ENCODE data around the gene NR3C2. TPM values are rescaled to one million over a fixed set of nuclear protein-coding genes. Genes with fewer than 3 reads are reported as not detected.

The NR3C2 gene
- total RNA-seq, 4 donors from 2014 or later = 13.1 to 24.1 (median 14.6) TPM

- TF ChIP-seq CTCF (IDR thresholded peaks at IDR 0.05) (no peak), POLR2A (IDR thresholded peaks at IDR 0.05) (no peak), EP300 (IDR thresholded peaks at IDR 0.05) (no peak)
- WGBS, 2 donors = 56 to 59% methylated on average over 2 of the region's 2 CpGs
- H3K27ac ChIP-seq = no peak overlapping the region
These were observed 93.1 kb downstream of the NR3C2 start for GRCh38 chr4:148349153-148349552.

GRCh38 chr4:148346657-148347056 is 95.6 kb downstream of the NR3C2 start:
- 87 to 96% methylated on average over 2 of the region's 2 CpGs for WGBS, 2 donors
- Histone ChIP-seq H3K27me3 (no peaks in the 10 kb centered on the region), H3K27ac (no peak overlapping the region)

More at GRCh38 chr4:148349153-148349552, 93.1 kb downstream of the NR3C2 start:
- DNase-seq (ENCODE audit: low spot score in 2 of 2) = no peak
- H3K9me3 ChIP-seq = no peaks in the 10 kb centered on the region
- H3K27me3 ChIP-seq = no peaks in the 10 kb centered on the region
- peaks cover 0 to 18% (median 7%) of the 10 kb centered on the region in 4 donors for H3K4me1 ChIP-seq
- no peaks in the 10 kb centered on the region for H3K36me3 ChIP-seq
- no peak overlapping the region for H3K4me3 ChIP-seq

GRCh38 chr4:148345509-148345908 is 96.7 kb downstream of the NR3C2 start:
- TF ChIP-seq CTCF (IDR thresholded peaks at IDR 0.05) = no peak
- TF ChIP-seq POLR2A (IDR thresholded peaks at IDR 0.05) = no peak
- TF ChIP-seq EP300 (IDR thresholded peaks at IDR 0.05) = no peak
- H3K4me3 ChIP-seq = no peak overlapping the region
- no peak for DNase-seq (ENCODE audit: low spot score in 2 of 2)
- no peak overlapping the region for H3K27ac ChIP-seq
- 72 to 73% methylated on average over 5 of the region's 5 CpGs for WGBS, 2 donors
- peaks cover 0 to 19% (median 7%) of the 10 kb centered on the region in 4 donors for H3K4me1 ChIP-seq
- no peaks in the 10 kb centered on the region for H3K27me3 ChIP-seq
- no peaks in the 10 kb centered on the region for H3K9me3 ChIP-seq
- no peaks in the 10 kb centered on the region for H3K36me3 ChIP-seq

More at GRCh38 chr4:148346657-148347056, 95.6 kb downstream of the NR3C2 start:
- Histone ChIP-seq H3K4me1 (peaks cover 0 to 19% (median 7%) of the 10 kb centered on the region in 4 donors), H3K36me3 (no peaks in the 10 kb centered on the region), H3K9me3 (no peaks in the 10 kb centered on the region), H3K4me3 (no peak overlapping the region)
- DNase-seq (ENCODE audit: low spot score in 2 of 2) = no peak
- TF ChIP-seq EP300 (IDR thresholded peaks at IDR 0.05) (no peak), POLR2A (IDR thresholded peaks at IDR 0.05) (no peak), CTCF (IDR thresholded peaks at IDR 0.05) (no peak)

GRCh38 chr4:148344941-148345340 is 97.3 kb downstream of the NR3C2 start:
- no peak overlapping the region for H3K27ac ChIP-seq
- H3K27me3 ChIP-seq = no peaks in the 10 kb centered on the region
- DNase-seq (ENCODE audit: low spot score in 2 of 2) = no peak
- no peaks in the 10 kb centered on the region for H3K36me3 ChIP-seq
- peaks cover 0 to 19% (median 7%) of the 10 kb centered on the region in 4 donors for H3K4me1 ChIP-seq
- 16 to 28% methylated on average over 1 of the region's 1 CpG for WGBS, 2 donors
- peaks cover 0 to 4% (median 1%) of the 10 kb centered on the region in 4 donors for H3K9me3 ChIP-seq
- no peak for TF ChIP-seq POLR2A (IDR thresholded peaks at IDR 0.05)
- no peak for TF ChIP-seq CTCF (IDR thresholded peaks at IDR 0.05)
- no peak for TF ChIP-seq EP300 (IDR thresholded peaks at IDR 0.05)
- H3K4me3 ChIP-seq = no peak overlapping the region

GRCh38 chr4:148344352-148344751 is 97.9 kb downstream of the NR3C2 start:
- H3K4me3 ChIP-seq = no peak overlapping the region
- peaks cover 0 to 10% (median 1%) of the 10 kb centered on the region in 4 donors for H3K9me3 ChIP-seq
- WGBS, 2 donors = 62 to 64% methylated on average over 2 of the region's 2 CpGs
- no peak for DNase-seq (ENCODE audit: low spot score in 2 of 2)
- no peak for TF ChIP-seq EP300 (IDR thresholded peaks at IDR 0.05)
- no peak for TF ChIP-seq POLR2A (IDR thresholded peaks at IDR 0.05)
- no peak for TF ChIP-seq CTCF (IDR thresholded peaks at IDR 0.05)
- H3K36me3 ChIP-seq = no peaks in the 10 kb centered on the region
- peaks cover 0 to 19% (median 7%) of the 10 kb centered on the region in 4 donors for H3K4me1 ChIP-seq
- H3K27me3 ChIP-seq = no peaks in the 10 kb centered on the region
- no peak overlapping the region for H3K27ac ChIP-seq

Measured in tibial nerve (tissue), 4 donors.